Liver (tissue), 3 donors: ENCODE results near the gene ERP44.

Source experiments
- CTCF ChIP-seq: fragments of 150-350 bp; IDR thresholded peaks from 2 replicates; pipeline ENCODE4 v1.5.1; 2017; ENCODE audit warnings: improper control_type of control experiment, low read depth, low read length; ENCODE audit not compliant: missing input control
- EGR1 ChIP-seq, 2 donors: IDR thresholded peaks; 2 replicates each; pipeline ENCODE4 v1.6.1; 2016 to 2018; ENCODE audit warnings: antibody characterized with exemption in 2 of 2, low read depth in 2 of 2
- FOXA1 ChIP-seq: IDR thresholded peaks from 2 replicates; pipeline ENCODE4 v1.6.1; 2016; ENCODE audit warnings: antibody characterized with exemption
- FOXA2 ChIP-seq: IDR thresholded peaks from 2 replicates; pipeline ENCODE4 v1.6.1; 2016; ENCODE audit warnings: antibody characterized with exemption
- HNF4A ChIP-seq, 2 donors: conservative IDR thresholded peaks; 2 replicates each; pipeline ENCODE4 v1.6.1; 2016; ENCODE audit warnings: antibody characterized with exemption in 2 of 2, mild to moderate bottlenecking in 2 of 2
- JUND ChIP-seq, 2 donors: IDR thresholded peaks; 2 replicates each; pipeline ENCODE4 v1.6.1; 2016; ENCODE audit warnings: antibody characterized with exemption in 2 of 2
- MAX ChIP-seq: IDR thresholded peaks from 2 replicates; pipeline ENCODE4 v1.6.1; 2016; ENCODE audit warnings: antibody characterized with exemption
- RAD21 ChIP-seq, 2 donors: IDR thresholded peaks; 2 replicates each; pipeline ENCODE4 v1.6.1; 2016; ENCODE audit warnings: antibody characterized with exemption in 2 of 2, mild to moderate bottlenecking in 2 of 2
- REST ChIP-seq: IDR thresholded peaks from 2 replicates; pipeline ENCODE4 v1.6.1; 2016; ENCODE audit warnings: antibody characterized with exemption, mild to moderate bottlenecking
- SP1 ChIP-seq: IDR thresholded peaks from 2 replicates; pipeline ENCODE4 v1.6.1; 2018; ENCODE audit warnings: antibody characterized with exemption, mild to moderate bottlenecking
- ZBTB33 ChIP-seq: IDR thresholded peaks from 2 replicates; pipeline ENCODE4 v1.6.1; 2016; ENCODE audit warnings: antibody characterized with exemption
- donor health status: healthy.
- donor health status: healthy.

GRCh38 chr9:100096378-100096916 is 2.4 kb downstream of the ERP44 start:
- TF ChIP-seq CTCF (no peak), REST (no peak), EGR1 (IDR thresholded peaks at IDR 0.05; ENCODE audit: low read depth in 2 of 2) (no peak), RAD21 (IDR thresholded peaks at IDR 0.05) (no peak), FOXA2 (no peak), ZBTB33 (no peak), SP1 (no peak), HNF4A (conservative IDR thresholded peaks at IDR 0.05) (no peak), FOXA1 (no peak), MAX (no peak), JUND (IDR thresholded peaks at IDR 0.05) (no peak)
